ENCODE results near the gene RUSF1.

GRCh38 chr16:31527734-31528274, 19.6 kb upstream of the RUSF1 start, which contains the start of gene AHSP:
- no peak for TF ChIP-seq EP300 (IDR thresholded peaks at IDR 0.05)
- TF ChIP-seq CTCF (IDR thresholded peaks at IDR 0.05): no peak
- TF ChIP-seq POLR2AphosphoS5 (IDR thresholded peaks at IDR 0.05): no peak
- no peak for TF ChIP-seq POLR2A (IDR thresholded peaks at IDR 0.05)
